Measurements from ENCODE around the gene OSMR. TPM values are rescaled to one million over a fixed set of nuclear protein-coding genes. Genes with fewer than 3 reads are reported as not detected.

Gene OSMR
- total RNA-seq, 1 donor from 2014 or later: 47.0 TPM

- TF ChIP-seq, protein P1, sequence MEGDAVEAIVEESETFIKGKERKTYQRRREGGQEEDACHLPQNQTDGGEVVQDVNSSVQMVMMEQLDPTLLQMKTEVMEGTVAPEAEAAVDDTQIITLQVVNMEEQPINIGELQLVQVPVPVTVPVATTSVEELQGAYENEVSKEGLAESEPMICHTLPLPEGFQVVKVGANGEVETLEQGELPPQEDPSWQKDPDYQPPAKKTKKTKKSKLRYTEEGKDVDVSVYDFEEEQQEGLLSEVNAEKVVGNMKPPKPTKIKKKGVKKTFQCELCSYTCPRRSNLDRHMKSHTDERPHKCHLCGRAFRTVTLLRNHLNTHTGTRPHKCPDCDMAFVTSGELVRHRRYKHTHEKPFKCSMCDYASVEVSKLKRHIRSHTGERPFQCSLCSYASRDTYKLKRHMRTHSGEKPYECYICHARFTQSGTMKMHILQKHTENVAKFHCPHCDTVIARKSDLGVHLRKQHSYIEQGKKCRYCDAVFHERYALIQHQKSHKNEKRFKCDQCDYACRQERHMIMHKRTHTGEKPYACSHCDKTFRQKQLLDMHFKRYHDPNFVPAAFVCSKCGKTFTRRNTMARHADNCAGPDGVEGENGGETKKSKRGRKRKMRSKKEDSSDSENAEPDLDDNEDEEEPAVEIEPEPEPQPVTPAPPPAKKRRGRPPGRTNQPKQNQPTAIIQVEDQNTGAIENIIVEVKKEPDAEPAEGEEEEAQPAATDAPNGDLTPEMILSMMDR (IDR thresholded peaks at IDR 0.05; ENCODE audit: insufficient read depth, low read length, poor library complexity, severe bottlenecking): no peak
- Histone ChIP-seq H3K36me3 (ENCODE audit: control insufficient read depth, insufficient read depth, low read length) (peaks cover 4% of the 10 kb centered on the region), H3K4me3 (ENCODE audit: low read depth, low read length) (no peak overlapping the region), H3K27me3 (ENCODE audit: control insufficient read depth, insufficient read depth, low read length) (no peaks in the 10 kb centered on the region)
- DNase-seq (ENCODE audit: low read depth): no peak
Measured at GRCh38 chr5:38932854-38933408, 87.1 kb downstream of the OSMR start.

DNA sequence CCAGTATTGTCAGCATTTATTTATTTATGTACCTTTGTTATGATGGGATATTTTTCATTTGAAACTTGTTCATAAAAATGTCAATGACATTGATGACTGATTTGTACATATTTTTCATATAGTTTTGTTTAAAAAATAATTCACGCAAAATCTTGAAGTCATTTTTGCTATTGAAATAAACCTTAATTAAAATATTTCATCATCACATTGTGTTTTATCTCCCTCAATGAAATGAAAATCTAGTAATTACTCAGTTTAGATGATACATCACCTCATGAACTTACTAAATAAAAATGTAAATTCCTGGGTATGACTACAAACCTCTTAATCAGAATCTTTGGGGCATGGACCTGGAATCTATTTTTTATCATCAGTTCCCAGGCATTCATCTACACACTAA is 89.6 kb downstream of the OSMR start:
- no peak for DNase-seq (ENCODE audit: low read depth)
- no peak overlapping the region for H3K4me3 ChIP-seq (ENCODE audit: low read depth, low read length)
- no peaks in the 10 kb centered on the region for H3K27me3 ChIP-seq (ENCODE audit: control insufficient read depth, insufficient read depth, low read length)
- H3K36me3 ChIP-seq (ENCODE audit: control insufficient read depth, insufficient read depth, low read length): peaks cover 4% of the 10 kb centered on the region
- TF ChIP-seq, protein P1 (IDR thresholded peaks at IDR 0.05; ENCODE audit: insufficient read depth, low read length, poor library complexity, severe bottlenecking): no peak

DNA sequence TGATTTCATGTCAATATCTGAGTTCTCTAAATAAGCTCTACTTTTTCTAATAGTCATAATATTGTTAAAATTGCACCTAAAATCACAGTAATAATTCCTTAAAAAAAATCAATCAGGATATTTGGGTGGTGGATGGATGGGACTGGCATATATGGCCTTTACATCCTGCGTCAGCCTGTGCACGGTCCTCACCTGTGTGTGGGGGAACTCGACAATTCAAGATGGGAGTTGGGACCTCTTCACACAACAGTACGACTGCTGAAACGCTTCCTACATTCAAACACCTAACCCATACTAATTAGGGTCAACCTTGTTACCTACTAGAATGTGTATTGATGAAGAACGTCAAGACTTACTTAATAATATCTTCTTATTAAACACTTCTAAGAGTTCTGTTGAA is 90.5 kb downstream of the OSMR start:
- TF ChIP-seq, protein P1 (IDR thresholded peaks at IDR 0.05; ENCODE audit: insufficient read depth, low read length, poor library complexity, severe bottlenecking): no peak
- no peaks in the 10 kb centered on the region for H3K27me3 ChIP-seq (ENCODE audit: control insufficient read depth, insufficient read depth, low read length)
- H3K36me3 ChIP-seq (ENCODE audit: control insufficient read depth, insufficient read depth, low read length): peaks cover 4% of the 10 kb centered on the region
- no peak for DNase-seq (ENCODE audit: low read depth)
- no peak overlapping the region for H3K4me3 ChIP-seq (ENCODE audit: low read depth, low read length)

GRCh38 chr5:38938424-38938823 is 92.6 kb downstream of the OSMR start:
- Histone ChIP-seq H3K36me3 (ENCODE audit: control insufficient read depth, insufficient read depth, low read length) (peaks cover 3% of the 10 kb centered on the region), H3K27me3 (ENCODE audit: control insufficient read depth, insufficient read depth, low read length) (no peaks in the 10 kb centered on the region), H3K4me3 (ENCODE audit: low read depth, low read length) (no peak overlapping the region)
- no peak for DNase-seq (ENCODE audit: low read depth)
- TF ChIP-seq, protein P1 (IDR thresholded peaks at IDR 0.05; ENCODE audit: insufficient read depth, low read length, poor library complexity, severe bottlenecking): no peak

DNA sequence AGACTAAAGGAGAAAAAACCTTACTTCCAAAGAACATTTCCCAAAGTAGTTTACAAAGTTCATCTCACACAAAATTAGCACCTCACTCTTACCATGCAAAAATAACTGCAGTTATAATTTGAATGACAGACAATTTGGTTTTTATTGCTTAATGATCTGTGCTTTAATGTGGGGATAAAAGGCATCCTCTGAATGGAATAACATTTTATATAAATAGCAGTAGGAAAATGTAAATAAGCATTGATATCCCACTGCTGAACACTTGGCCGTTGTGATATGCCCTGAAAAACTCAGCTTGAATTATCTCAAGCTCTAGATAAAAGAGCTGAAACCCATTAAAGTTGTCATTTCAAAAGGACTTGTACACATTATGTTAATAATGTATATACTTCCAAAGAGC is 93.2 kb downstream of the OSMR start:
- Histone ChIP-seq H3K4me3 (ENCODE audit: low read depth, low read length) (no peak overlapping the region), H3K27me3 (ENCODE audit: control insufficient read depth, insufficient read depth, low read length) (no peaks in the 10 kb centered on the region), H3K36me3 (ENCODE audit: control insufficient read depth, insufficient read depth, low read length) (peaks cover 3% of the 10 kb centered on the region)
- TF ChIP-seq, protein P1 (IDR thresholded peaks at IDR 0.05; ENCODE audit: insufficient read depth, low read length, poor library complexity, severe bottlenecking): no peak
- DNase-seq (ENCODE audit: low read depth): no peak

DNA sequence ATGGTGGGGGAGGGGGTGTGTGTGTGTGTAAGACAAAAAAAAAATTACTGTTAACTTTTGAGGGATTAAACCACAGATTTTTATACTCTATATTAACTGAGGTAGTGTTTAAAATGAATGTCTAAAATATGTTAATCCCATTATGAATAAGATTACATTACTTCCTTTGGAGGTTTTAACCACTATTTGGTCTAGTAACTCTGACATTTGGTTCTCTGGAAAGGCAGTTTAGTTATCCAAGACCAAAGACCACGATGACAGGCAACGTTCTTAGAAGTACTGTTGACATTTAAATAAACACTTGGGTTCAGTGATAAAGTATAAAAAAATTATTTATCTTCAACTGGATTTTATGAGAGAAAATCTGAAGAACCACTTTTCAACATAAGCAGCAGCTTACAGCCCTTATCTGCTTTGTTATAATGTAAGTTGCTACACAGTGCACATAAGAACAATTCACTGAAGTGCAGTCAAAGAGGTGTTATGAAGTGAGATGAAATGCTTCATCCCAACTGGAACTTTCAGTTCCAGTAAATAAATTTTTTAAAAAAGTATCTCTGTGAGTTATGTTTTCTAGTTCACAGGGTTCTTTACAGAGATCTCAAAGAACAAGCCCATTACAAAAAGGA is 94.5 kb downstream of the OSMR start:
- H3K27me3 ChIP-seq (ENCODE audit: control insufficient read depth, insufficient read depth, low read length): no peaks in the 10 kb centered on the region
- H3K4me3 ChIP-seq (ENCODE audit: low read depth, low read length): no peak overlapping the region
- H3K36me3 ChIP-seq (ENCODE audit: control insufficient read depth, insufficient read depth, low read length): peaks cover 1% of the 10 kb centered on the region
- TF ChIP-seq, protein P1 (IDR thresholded peaks at IDR 0.05; ENCODE audit: insufficient read depth, low read length, poor library complexity, severe bottlenecking): no peak
- no peak for DNase-seq (ENCODE audit: low read depth)
